ENCODE results near the gene FHIP1B.

DNA sequence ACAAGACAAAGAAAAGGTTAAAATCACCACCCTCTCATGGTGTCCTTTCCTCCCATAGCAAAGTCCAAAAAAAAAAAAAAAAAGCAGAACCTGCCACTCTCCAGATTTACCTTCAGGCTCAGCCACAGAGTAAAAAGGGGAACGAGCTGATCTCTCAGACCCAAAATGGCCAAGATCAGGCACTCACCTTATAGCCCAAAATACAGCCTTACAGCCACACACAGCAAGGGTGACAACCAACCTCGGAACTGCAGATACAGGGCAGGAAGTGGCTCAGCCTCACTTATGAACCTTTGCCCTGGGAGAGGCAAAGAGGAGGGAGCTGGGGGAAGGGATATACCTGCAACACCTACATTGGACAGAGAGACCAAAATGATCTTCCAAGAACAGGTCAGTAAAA, 4.5 kb downstream of the FHIP1B start:
- TF ChIP-seq CTCF (IDR thresholded peaks at IDR 0.05) (no peak), EP300 (IDR thresholded peaks at IDR 0.05) (no peak)

Measured in suprapubic skin (tissue), 3 donors.